Stimulated activated CD8-positive, alpha-beta memory T cell treated with anti-CD3 and anti-CD28 coated beads, Interleukin-15, amount 100 ng/mL, for 48 hours (primary cell): Measurements from ENCODE around the gene NOSIP.
"Not testable (repeated sequence)": the region's sequence is repeated elsewhere in the genome, so short reads cannot be mapped to it uniquely, and the experiment has no call there.

Experiments used
- DNase-seq, 2 donors: peaks; one replicate each; pipeline ENCODE4 v3.0.0-alpha.2; 2020; ENCODE audit warnings: low read depth in 2 of 2

The NOSIP gene, protein sequence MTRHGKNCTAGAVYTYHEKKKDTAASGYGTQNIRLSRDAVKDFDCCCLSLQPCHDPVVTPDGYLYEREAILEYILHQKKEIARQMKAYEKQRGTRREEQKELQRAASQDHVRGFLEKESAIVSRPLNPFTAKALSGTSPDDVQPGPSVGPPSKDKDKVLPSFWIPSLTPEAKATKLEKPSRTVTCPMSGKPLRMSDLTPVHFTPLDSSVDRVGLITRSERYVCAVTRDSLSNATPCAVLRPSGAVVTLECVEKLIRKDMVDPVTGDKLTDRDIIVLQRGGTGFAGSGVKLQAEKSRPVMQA

DNA sequence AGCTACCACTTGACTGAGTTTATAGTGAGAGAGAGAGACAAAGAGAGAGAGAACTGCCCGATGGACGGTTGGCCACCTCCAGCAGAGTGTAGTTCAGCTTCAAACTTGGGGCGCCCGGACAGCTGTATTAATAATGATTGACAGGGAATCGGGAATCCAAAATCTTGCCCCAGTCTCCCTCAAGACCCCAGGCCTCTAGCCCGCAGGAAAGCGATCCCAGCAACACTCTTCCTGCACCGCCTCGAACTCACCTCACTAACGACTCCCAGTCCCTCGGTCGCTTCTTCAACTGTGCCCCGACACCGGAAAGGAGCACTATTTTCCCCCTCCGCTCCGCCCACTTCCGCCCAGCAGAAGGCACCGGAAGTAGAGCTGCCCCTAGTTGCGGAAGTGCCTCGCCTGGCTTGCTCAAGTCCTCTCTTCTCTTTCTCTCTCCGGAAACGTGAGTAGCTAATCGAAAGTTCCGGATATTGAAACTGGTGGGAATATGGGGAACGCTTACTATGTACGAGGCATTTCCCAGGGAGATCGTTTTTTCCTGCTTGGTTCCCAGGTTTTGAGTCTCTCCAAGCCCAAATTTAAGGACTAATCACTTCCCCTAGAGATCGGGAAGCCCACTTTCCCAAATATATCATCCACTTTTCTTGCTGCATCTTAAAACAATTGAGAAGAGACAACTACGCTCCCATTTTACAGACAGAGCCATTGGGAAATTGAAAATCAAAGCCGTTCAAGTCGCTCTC is at the start of gene NOSIP:
Gene NOSIP, minus strand, starts transcription at position 293 of the 743 bp plus-strand sequence. CDS start 19,865 bp downstream, outside the sequence.
- DNase-seq = peak; percentile 92 to 93

DNA sequence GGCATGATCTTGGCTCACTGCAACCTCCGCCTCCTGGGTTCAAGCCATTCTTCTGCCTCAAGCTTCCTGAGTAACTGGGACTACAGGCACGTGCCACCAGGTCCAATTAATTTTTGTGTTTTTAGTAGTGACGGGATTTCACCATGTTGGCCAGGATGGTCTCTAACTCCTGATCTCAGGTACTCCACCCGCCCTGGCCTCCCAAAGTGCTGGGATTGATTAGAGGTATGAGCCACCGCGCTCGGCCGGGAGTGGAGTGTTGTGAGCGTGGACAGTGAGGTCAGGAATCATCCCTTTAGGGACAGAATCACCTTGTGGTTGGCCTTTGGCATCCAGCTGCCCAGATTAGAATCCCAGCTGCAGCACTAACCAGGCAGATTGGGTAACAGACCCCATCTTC is 49.3 kb upstream of the NOSIP start:
- no peak for DNase-seq

DNA sequence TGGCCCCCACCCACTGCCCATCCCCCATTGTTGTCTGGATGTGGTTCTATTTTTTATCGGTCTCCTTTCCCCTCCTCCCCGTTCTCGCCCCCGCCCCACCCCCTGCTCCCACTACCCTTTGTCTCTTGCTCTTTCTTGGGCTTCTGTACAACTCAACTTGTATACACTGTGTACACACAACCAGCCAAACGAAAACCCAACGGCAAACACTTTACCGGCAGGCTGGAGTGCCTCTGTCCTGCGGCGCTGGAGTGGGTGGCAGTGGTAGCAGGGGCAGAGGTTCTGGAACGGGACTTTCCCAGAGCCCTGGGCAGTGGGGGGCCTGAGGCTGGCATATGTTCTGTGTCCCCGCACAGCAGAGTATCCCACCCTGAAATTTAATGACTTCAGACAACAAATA is 45.9 kb upstream of the NOSIP start:
- DNase-seq = no peak

DNA sequence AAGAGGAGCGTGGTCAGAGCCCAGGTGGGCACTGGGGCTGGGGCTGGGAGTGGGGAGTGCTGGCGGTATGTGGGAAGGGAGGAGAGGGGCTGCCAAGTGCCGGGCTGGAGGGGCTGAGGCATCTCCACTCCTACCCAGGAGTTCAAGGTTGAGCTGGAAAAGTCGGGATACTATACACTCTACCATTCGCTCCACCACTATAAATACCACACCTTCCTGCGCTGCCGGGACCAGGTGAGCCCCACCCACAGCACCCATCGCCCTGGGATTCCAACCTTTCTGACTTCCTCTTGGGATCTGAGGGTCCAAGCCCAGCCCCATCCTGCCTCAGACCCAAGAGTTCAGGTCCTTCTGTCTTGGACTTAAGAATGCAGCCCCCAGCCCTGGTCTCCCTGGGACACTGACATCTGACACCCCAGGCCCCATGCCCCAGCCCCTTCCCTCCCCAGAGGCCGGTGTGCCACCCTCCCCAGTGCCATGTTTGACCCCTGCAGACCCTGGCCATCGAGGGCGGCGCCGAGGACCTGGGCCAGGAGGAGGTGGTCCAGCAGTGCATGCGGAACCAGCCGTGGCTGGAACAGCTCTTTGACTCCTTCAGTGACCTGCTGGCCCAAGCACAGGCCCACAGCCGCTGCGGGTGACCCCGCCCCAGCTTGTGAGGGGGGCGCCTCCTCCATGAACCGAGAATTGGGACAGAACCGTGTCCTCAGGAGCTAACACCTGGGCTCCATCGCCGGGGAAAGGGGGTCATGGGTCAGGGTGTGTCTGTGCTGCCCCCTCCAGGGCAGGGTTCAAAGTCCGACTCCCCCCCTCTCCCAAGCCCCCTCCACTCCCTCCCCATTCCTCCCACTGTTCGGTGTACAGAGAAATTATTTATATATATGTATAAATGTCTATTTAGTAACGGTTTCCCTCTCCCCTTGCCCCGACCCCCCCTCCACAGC is 44.9 kb upstream of the NOSIP start:
- no peak for DNase-seq

DNA sequence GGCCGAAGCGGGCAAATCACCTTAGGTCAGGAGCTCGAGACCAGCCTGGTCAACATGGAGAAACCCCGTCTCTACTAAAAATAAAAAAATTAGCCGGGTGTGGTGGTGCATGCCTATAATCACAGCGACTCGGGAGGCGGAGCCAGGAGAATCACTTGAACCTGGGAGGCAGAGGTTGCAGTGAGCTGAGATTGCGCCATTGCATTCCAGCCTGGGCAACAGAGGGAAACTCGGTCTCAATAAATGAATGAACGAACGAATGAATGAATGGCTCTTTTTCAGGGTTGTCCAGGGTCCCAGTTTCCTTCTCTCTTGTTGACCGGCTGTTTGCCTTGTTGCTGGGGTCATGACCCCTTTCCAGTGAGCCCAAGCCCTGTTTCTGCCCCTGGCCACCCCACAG is 37.5 kb upstream of the NOSIP start:
- DNase-seq = not testable (repeated sequence)

DNA sequence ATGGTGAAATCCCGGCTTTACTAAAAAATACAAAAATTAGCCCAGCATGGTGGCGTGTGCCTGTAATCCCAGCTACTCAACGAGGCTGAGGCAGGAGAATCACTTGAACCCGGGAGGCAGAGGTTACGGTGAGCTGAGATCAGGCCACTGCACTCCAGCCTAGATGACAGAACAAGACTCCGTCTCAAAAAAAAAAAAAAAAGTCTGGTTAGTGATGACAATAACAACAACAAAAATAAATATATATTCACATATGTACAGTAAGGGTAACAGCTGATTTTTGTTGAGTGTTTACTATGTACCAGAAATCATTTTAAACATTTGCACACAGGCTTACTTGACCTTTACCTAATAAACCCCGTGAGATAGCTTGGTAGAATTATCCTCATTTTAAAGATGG is 36.6 kb upstream of the NOSIP start:
- DNase-seq = no peak

DNA sequence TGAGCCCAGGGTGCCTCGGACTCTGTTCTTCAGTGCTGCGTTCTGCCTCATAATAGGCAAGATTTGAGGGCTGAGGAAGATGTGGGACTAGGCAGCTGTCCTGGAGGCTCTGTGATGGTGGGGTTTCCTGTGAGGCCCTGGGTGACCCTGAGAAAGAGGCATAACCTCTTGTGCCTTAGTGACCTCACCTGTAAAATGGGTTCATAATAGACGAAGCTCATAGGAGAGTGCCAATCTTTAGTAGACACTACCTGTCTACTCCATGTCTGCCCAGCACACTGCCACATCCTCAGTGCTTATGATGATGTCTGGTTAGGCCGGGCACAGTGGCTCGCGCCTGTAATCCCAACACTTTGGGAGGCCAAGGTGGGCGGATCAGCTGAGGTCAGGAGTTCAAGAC is 36.2 kb upstream of the NOSIP start:
- no peak for DNase-seq

DNA sequence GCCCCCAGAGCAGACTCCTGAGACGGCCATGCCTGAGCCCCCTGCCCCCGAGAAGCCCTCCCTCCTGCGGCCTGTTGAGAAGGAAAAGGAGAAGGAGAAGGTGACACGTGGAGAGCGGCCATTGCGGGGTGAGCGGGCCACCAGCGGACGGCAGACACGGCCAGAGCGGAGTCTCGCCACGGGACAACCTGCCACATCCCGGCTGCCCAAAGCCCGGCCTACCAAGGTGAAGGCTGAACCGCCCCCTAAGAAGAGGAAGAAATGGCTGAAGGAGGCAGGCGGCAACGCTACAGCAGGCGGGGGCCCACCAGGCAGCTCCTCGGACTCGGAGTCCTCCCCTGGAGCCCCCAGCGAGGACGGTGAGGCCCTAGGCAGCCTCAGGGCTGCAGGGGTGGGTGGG is 35.5 kb upstream of the NOSIP start:
- DNase-seq = no peak

DNA sequence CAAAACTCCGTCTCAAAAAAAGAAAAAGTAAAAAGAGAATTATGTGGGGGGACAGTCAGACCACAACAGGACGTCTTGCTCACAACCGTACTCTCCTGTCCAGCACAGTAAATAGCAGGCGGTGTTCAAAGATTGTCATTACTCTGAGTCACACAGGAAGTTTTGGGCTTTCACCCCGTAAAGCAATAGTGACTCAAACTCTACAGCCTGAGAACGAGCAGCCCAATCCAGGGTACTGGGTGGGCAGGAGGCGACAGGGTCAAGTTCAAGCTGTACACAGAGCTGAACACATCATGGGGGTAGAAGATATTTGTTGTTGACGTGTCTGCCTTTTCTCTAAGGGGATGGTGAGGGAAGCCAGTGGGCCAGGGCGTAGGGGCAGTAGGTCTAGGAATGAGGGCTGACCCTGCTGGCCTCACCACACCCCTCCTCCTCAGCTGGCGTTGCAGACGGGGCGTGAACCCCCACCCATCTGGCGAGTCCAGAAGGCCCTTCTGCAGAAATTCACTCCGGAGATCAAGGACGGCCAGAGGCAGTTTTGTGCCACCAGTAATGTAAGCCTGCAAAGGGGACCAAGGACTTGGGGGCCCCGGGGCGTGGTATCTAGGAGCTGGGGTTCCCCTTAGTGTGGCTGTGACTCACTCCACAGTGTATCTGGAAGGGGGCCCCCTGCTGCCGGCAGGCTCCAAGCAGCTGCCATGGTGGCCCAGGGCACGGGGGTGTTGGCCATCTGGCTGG is 33.9 kb upstream of the NOSIP start:
- peak; percentile 22 to 42 for DNase-seq

DNA sequence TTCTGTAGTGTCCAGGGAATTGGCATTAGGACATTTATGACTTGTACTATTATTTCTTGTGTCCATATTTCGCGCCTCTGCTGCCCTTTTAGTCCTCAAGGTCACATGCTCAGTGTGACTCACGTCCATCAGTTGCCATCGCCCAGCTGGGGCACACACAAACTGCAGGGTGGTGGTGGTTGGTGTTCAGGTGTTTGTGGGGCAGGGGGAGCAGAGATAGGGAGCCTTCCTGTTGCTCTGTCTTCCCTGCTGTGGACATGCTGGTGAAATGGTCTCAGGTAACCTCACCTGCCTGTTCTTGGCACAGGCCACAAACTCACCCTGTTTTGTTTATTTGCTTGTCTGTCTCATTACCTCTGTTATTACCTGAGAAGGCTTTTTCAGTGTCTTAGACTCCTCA is 33.0 kb upstream of the NOSIP start:
- DNase-seq = no peak

DNA sequence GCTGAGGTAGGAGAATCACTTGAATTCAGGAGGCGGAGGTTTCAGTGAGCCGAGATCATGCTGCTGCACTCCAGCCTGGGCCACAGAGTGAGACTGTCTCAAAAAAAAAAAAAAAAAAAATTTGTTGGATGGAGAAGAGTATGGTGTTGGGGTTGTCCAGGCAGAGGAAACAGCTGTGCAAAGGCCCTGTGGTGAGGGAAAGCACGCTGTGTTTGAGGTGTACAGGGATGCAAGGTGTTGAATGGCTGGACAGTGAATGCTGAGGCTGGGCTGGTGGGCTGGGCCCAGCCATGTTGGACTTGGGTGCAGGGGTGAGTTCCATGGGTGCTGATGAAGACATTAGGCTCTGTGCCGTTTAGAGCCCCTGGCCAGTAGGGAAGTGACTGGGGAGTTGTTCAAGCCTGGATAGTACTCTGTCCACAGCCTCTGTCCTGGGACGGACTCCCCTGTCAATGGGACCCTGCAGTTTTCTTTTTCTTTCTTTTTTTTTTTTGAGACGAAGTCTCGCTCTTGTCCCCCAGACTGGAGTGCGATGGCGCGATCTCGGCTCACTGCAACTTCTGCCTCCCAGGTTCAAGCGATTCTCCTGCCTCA is 29.2 kb upstream of the NOSIP start:
- DNase-seq = no peak

DNA sequence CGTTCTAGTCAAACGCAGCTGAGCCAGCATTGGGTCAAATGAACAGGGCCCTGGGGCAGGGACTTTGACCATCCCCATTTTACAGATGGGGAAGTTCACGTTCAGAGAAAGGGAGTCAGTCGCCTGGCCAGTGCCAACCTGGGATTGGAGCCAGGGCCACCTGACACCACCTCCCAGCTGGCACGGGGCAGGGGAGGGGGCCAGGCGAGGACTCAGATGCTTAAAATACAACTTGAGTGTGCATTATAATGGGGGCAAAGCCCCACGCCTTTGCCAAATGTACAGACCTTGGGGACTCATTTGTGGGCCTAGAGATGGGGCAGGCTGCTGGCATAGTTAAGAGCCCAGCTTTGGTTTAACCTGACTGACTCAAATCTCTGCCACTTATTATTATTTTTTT is 25.2 kb upstream of the NOSIP start:
- no peak for DNase-seq

DNA sequence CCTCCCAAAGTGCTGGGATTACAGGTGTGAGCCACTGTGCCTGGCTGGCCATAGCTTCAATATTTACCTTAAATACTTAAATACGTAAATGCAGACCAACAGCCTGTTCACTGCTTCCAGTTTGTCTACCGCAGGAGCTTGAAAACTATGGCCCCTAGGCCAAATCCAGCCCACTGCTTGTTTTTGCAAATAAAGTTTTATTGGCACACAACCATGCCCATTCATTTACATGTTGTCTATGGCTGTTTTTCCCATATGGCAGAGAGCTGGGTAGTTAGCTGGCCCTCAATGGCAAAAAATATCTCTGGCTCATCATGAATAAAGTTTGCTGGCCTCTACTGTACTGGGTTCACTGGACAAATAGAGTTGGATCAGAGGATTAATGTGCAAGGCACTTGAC is 22.4 kb upstream of the NOSIP start:
- DNase-seq = no peak

DNA sequence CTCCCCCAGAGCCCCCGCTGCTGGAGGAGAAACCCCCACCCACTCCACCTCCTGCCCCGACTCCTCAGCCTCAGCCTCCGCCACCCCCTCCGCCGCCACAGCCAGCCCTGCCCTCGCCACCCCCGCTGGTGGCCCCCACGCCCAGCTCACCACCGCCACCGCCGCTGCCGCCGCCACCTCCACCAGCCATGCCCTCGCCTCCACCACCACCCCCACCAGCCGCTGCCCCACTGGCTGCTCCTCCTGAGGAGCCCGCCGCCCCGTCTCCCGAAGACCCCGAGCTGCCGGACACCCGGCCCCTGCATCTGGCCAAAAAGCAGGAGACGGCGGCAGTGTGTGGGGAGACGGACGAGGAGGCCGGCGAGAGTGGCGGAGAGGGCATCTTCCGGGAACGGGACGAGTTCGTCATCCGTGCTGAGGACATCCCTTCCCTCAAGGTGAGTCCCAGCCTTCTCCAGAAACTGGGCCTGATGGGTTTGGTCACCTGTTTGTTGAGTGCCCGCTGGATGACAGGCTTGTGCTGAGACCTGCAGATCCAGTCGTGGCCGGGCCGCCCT is 21.2 kb upstream of the NOSIP start:
- DNase-seq = no peak

DNA sequence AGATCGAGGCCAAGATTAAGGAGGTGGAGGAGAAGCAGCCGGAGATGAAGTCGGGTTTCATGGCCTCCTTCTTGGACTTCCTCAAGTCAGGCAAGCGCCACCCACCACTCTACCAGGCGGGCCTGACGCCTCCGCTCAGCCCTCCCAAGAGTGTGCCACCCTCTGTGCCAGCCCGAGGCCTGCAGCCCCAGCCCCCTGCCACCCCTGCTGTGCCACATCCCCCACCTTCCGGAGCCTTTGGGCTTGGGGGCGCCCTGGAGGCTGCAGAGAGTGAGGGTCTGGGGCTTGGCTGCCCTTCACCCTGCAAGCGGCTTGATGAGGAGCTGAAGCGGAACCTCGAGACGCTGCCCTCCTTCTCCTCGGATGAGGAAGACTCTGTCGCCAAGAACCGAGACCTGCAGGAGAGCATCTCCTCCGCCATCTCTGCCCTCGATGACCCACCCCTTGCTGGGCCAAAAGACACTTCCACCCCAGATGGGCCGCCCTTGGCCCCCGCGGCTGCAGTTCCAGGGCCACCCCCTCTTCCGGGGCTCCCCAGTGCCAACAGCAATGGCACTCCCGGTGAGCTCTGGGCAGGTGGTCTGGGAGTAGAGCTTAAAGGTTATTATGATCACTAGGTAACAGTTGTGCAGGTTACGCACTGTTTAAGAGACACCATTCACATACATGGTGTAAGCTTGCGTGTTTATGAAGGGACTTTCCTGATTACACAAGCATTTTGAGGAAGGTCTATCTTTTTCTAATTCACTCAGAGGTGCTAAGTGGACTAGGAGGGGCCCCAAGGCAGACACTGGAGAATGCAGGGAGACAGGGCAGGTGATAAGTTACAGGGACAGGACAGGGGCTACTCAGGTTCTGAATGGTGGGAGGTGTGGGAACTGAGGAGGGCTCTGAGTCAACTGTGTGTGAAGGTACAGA is 19.3 kb upstream of the NOSIP start:
- no peak for DNase-seq

DNA sequence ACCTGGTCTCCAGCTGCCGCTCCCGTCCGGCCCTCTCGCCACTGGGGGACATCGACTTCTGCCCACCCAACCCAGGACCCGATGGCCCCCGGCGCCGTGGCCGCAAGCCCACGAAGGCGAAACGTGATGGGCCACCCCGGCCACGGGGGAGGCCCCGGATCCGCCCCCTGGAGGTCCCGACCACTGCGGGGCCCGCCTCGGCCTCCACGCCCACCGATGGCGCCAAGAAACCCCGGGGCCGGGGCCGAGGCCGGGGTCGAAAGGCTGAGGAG is 17.3 kb upstream of the NOSIP start:
- no peak for DNase-seq

DNA sequence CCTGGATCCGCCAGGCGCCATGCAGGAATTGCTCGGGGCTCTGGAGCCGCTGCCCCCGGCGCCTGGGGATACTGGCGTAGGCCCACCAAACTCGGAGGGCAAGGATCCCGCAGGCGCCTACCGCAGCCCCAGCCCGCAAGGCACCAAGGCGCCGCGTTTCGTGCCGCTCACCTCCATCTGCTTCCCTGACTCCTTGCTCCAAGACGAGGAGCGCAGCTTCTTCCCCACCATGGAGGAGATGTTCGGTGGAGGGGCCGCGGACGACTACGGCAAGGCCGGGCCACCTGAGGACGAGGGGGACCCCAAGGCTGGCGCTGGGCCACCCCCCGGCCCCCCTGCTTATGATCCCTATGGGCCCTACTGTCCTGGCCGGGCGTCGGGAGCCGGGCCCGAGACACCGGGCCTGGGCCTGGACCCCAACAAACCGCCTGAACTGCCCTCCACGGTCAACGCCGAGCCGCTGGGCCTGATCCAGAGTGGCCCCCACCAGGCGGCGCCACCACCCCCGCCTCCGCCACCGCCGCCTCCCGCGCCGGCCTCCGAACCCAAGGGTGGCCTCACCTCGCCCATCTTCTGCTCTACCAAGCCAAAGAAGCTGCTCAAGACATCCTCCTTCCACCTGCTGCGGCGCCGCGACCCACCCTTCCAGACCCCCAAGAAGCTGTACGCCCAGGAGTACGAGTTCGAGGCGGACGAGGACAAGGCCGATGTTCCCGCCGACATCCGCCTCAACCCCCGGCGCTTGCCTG is 16.8 kb upstream of the NOSIP start:
- no peak for DNase-seq

DNA sequence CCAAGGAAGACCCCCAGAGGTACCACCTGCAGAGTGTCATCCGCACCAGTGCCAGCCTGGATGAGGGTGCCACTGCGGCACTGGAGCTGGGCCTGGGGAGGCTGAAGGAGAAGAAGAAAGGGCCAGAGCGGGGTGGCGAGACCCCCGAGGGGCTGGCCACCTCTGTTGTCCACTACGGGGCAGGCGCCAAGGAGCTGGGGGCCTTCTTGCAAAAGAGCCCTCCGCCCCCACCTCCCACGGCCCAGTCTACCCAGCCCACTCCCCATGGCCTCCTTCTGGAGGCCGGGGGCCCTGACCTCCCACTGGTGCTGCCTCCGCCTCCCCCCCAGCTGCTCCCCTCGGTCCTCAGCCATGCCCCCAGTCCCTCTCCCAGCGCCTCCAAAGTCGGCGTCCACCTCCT is 16.1 kb upstream of the NOSIP start:
- DNase-seq = no peak

DNA sequence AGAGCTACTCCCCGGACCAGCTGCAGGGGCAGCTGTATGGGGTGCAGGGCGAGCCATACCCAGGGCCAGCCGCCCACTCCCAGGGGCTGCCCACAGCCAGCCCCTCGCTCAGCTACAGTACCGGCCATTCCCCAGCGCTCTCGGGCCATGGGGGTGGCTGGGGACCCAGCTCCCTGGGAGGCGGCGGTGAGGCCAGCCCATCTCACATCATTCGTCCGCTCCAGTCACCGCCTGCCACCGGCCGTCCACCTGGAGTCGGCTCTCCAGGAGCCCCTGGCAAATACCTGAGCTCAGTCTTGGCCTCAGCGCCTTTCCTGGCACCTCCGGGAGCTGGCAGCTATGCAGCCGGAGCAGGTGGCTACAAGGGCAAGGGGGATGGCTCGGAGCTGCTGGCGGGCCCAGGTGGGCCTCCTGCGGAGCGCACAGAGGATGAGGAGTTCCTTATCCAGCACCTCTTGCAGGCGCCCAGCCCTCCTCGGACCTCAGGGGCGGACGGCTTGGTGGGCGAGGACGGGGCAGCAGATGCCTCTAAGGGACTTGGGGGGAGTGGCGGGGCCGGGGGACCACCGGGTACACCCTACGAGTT is 15.6 kb upstream of the NOSIP start:
- no peak for DNase-seq
